HepG2 (cell line): ENCODE measurements around the gene SH3BP2. TPM values are rescaled to one million over a fixed set of nuclear protein-coding genes. Genes with fewer than 3 reads are reported as not detected.

Experiments used
- ATAC-seq: fragments of 200-7000 bp; cut with Tn5 transposase; 3 replicates; pipeline ENCODE4 v1.9.1; 2020; ENCODE audit warnings: mild to moderate bottlenecking, moderate library complexity
- BruUV-seq: library from RNA; stranded (reverse); fragments of 400-500 nt; replicated peaks from 2 replicates; lab custom pipeline; 2021; lab: Mats Ljungman, UMichigan
- CTCF ChIA-PET: fragments of 300-600 bp; formaldehyde crosslinking; extraction: SDS; loops from one replicate; lab custom pipeline; 2021; ENCODE audit warnings: low total read pairs, inconsistent platforms, low intra/inter-chr PET ratio; lab: Yijun Ruan, JAX
- POLR2A ChIA-PET: fragments of 350-600 bp; sonication (Branson Sonifier 250); formaldehyde crosslinking; loops from one replicate; lab custom pipeline; 2020; ENCODE audit warnings: antibody characterized with exemption, inconsistent platforms; lab: Yijun Ruan, JAX
- DNase-seq: peaks from one replicate; pipeline ENCODE4 v3.0.0-alpha.2; 2015; ENCODE audit warnings: low spot score
- FAIRE-seq: peaks from 3 replicates; lab custom pipeline; 2011; peaks lifted over from hg19 to GRCh38; lab: Jason Lieb, UNC
- H2AFZ ChIP-seq: one replicate; pipeline ENCODE4 v1.6.1; 2011; ENCODE audit warnings: low read length, inconsistent platforms
- H3K27ac ChIP-seq: fragments of 300-600 bp; 3 replicates; pipeline ENCODE4 v1.8.0; 2011; ENCODE audit warnings: mixed run types, mild to moderate bottlenecking, mixed read lengths, low read length, inconsistent platforms; ENCODE audit not compliant: insufficient read depth; ENCODE audit errors: extremely low read length
- H3K27me3 ChIP-seq, 2 experiments: fragments of 200-600 bp in 1 of 2; 2 replicates in 1 of 2; 3 replicates in 1 of 2; pipeline versions ENCODE4 v1.6.0 to v1.8.0; 2011; ENCODE audit warnings: low read length in 2 of 2, mild to moderate bottlenecking in 2 of 2, moderate library complexity in 2 of 2, inconsistent platforms in 1 of 2; ENCODE audit not compliant: insufficient read depth in 2 of 2, control insufficient read depth in 1 of 2
- H3K36me3 ChIP-seq, 2 experiments: fragments of 200-600 bp in 1 of 2; replicated peaks in 1 of 2; 2 replicates in 1 of 2; 3 replicates in 1 of 2; pipeline versions ENCODE4 v1.5.1 to v1.8.0; 2011; ENCODE audit warnings: low read length in 2 of 2, inconsistent platforms in 1 of 2; ENCODE audit not compliant: insufficient read depth in 2 of 2, control insufficient read depth in 1 of 2
- H3K4me1 ChIP-seq: 2 replicates; pipeline ENCODE4 v1.5.1; 2012; ENCODE audit warnings: low read length, inconsistent platforms; ENCODE audit not compliant: insufficient read depth
- H3K4me2 ChIP-seq: 2 replicates; pipeline ENCODE4 v1.6.0; 2011; ENCODE audit warnings: low read depth, low read length, inconsistent platforms
- H3K4me3 ChIP-seq, 3 experiments: fragments of 200-600 bp in 1 of 3; sonication (generic), shearing (Covaris generic) in 1 of 3; replicated peaks in 1 of 3; 2 replicates each; pipeline ENCODE4 v1.5.1; 2011 to 2016; ENCODE audit warnings: low read length in 3 of 3, inconsistent platforms in 2 of 3, low read depth in 2 of 3, mild to moderate bottlenecking in 2 of 3, control low read depth in 1 of 3, mixed read lengths in 1 of 3; ENCODE audit not compliant: insufficient read depth in 1 of 3
- H3K79me2 ChIP-seq: one replicate; pipeline ENCODE4 v1.6.1; 2011; ENCODE audit warnings: low read length, inconsistent platforms; ENCODE audit not compliant: insufficient read depth
- H3K9ac ChIP-seq: 2 replicates; pipeline ENCODE4 v1.6.0; 2011; ENCODE audit warnings: mild to moderate bottlenecking, low read depth, low read length, inconsistent platforms; ENCODE audit not compliant: insufficient read depth
- H3K9me3 ChIP-seq: 2 replicates; pipeline ENCODE4 v1.5.1; 2012; ENCODE audit warnings: mild to moderate bottlenecking, low read length
- H4K20me1 ChIP-seq: 2 replicates; pipeline ENCODE4 v1.6.0; 2011; ENCODE audit warnings: inconsistent platforms, mild to moderate bottlenecking, low read length, moderate library complexity; ENCODE audit not compliant: insufficient read depth
- AGO2 ChIP-seq: fragments of 200-400 bp; formaldehyde crosslinking; optimal IDR thresholded peaks from 2 replicates; pipeline ENCODE3; 2017; ENCODE audit warnings: mild to moderate bottlenecking, low read depth, low read length, moderate library complexity
- ARNT2 ChIP-seq: sonication (generic); formaldehyde crosslinking; IDR thresholded peaks from 2 replicates; pipeline ENCODE4 v1.8.0; 2022; ENCODE audit warnings: mild to moderate bottlenecking, low read depth, missing genetic modification reagents, moderate library complexity
- CTCF ChIP-seq: sonication (generic); formaldehyde crosslinking; IDR thresholded peaks from 2 replicates; pipeline ENCODE4 v1.5.0; 2020; ENCODE audit warnings: mild to moderate bottlenecking, missing genetic modification reagents, moderate library complexity
- GFI1 ChIP-seq: sonication (generic); formaldehyde crosslinking; IDR thresholded peaks from 2 replicates; pipeline ENCODE4 v1.5.0; 2020; ENCODE audit warnings: missing genetic modification reagents, mild to moderate bottlenecking, borderline replicate concordance
- HNRNPL ChIP-seq: fragments of 200-400 bp; formaldehyde crosslinking; IDR thresholded peaks from 2 replicates; pipeline ENCODE4 v1.6.1; 2017; ENCODE audit warnings: mild to moderate bottlenecking, low read depth, low read length
- LRRFIP1 ChIP-seq: sonication (generic); formaldehyde crosslinking; conservative IDR thresholded peaks from 2 replicates; pipeline ENCODE4 v1.4.0; 2020; ENCODE audit warnings: missing genetic modification reagents
- MLX ChIP-seq: IDR thresholded peaks from 2 replicates; pipeline ENCODE4 v1.6.1; 2016
- STAG1 ChIP-seq: sonication (generic); formaldehyde crosslinking; IDR thresholded peaks from 2 replicates; pipeline ENCODE4 v1.4.0; 2020; ENCODE audit warnings: missing genetic modification reagents
- TAF1 ChIP-seq: sonication (generic); formaldehyde crosslinking; IDR thresholded peaks from 2 replicates; pipeline ENCODE4 v1.4.0; 2020; ENCODE audit warnings: missing genetic modification reagents
- TOPORS ChIP-seq: sonication (generic); formaldehyde crosslinking; IDR thresholded peaks from 2 replicates; pipeline ENCODE4 v1.8.0; 2023; ENCODE audit warnings: mild to moderate bottlenecking, missing genetic modification reagents
- ZFAT ChIP-seq: sonication (generic); formaldehyde crosslinking; conservative IDR thresholded peaks from 2 replicates; pipeline ENCODE4 v1.8.1; 2023; ENCODE audit warnings: missing genetic modification reagents, inconsistent platforms
- ZFP91 ChIP-seq: sonication (generic); formaldehyde crosslinking; IDR thresholded peaks from 2 replicates; pipeline ENCODE4 v1.9.0; 2022; ENCODE audit warnings: missing genetic modification reagents, mild to moderate bottlenecking, borderline replicate concordance
- ZNF674 ChIP-seq: sonication (generic); formaldehyde crosslinking; IDR thresholded peaks from 2 replicates; pipeline ENCODE4 v1.5.0; 2020; ENCODE audit warnings: low read depth, mild to moderate bottlenecking, missing genetic modification reagents
- ZNF850 ChIP-seq: sonication (generic); formaldehyde crosslinking; conservative IDR thresholded peaks from 2 replicates; pipeline ENCODE4 v1.9.0; 2021; ENCODE audit warnings: mild to moderate bottlenecking, missing genetic modification reagents
- ZSCAN25 ChIP-seq: sonication (generic); formaldehyde crosslinking; IDR thresholded peaks from 2 replicates; pipeline ENCODE4 v1.8.0; 2022; ENCODE audit warnings: mild to moderate bottlenecking, missing genetic modification reagents
- WGBS: methylation state at CpG from one replicate; pipeline ENCODE4 v1.1.6; 2017; ENCODE audit warnings: low lambda C conversion rate; 5-methylcytosine and 5-hydroxymethylcytosine counted together
- in situ Hi-C: cut with HindIII; loops from 2 replicates; pipeline ENCODE4 v1.10.0; 2017; ENCODE audit warnings: low pct_unique_long_range_greater_than_20kb; ENCODE audit not compliant: extremely low pct_ligation_motif_present
- intact Hi-C: fragments of 100-400 bp; cut with micrococcal nuclease; formaldehyde crosslinking; loops from one replicate; pipeline ENCODE4 v1.10.0; 2022; ENCODE audit not compliant: unreplicated experiment
- polyA plus RNA-seq, 8 experiments: library from polyadenylated mRNA; depleted of rRNA in 3 of 8; stranded (reverse) in 7 of 8; unstranded in 1 of 8; fragments of >200 nt; fragmentation: Illumina TruSeq in 4 of 8; extraction: Trizol in 4 of 8; gene quantifications; 2 replicates each; pipeline versions ENCODE4 v1.2.1 to v1.2.3, GENCODE V29; 2011 to 2016; ENCODE audit warnings: low read depth in 4 of 8, missing spikeins in 1 of 8, mixed read lengths in 1 of 8; ENCODE audit not compliant: insufficient read depth in 1 of 8
- total RNA-seq, 5 experiments: library from RNA; depleted of rRNA; stranded (reverse); fragments of >200 nt; fragmentation: Illumina TruSeq; extraction: Trizol; gene quantifications; 2 replicates each; pipeline ENCODE4 v1.2.3, GENCODE V29; 2016; ENCODE audit warnings: low read depth in 1 of 5

The SH3BP2 gene
- total and polyA plus RNA-seq, 2 of the 13 experiments (the other 11 are each of a cell fraction or from before 2014, with no cell fraction given), result 16.9 to 34.5 TPM

- POLR2A ChIA-PET, result interaction anchor here (0.7 to 5.7 kb wide), 6 partner anchors 10 to 58 kb away, joined by 3 to 65 read pairs (median 12); partner anchors contain the start of gene TNIP2
- Histone ChIP-seq H3K4me3 (peak overlapping the region in 1 of 3 experiments; percentile 73; a peak in 1 of 6 replicates), H2AFZ (no peak overlapping the region), H3K9ac (no peak overlapping the region), H3K4me2 (peak overlapping the region; percentile 88), H3K27me3 (no peaks in the 10 kb centered on the region), H3K79me2 (peaks cover 15% of the 10 kb centered on the region), H3K27ac (no peak overlapping the region), H4K20me1 (no peaks in the 10 kb centered on the region), H3K4me1 (peaks cover 93% of the 10 kb centered on the region), H3K36me3 (no peaks in the 10 kb centered on the region), H3K9me3 (no peaks in the 10 kb centered on the region)
- BruUV-seq, result no TSS peak
- ATAC-seq (no peak), DNase-seq (no peak), FAIRE-seq (no peak)
- whole genome bisulfite sequencing, result 55% methylated on average over 11 of the region's 24 CpGs
- in situ Hi-C loops, result loop anchor here (5.0 kb wide), 1 partner anchor 33 kb away; the partner anchor contains the start of gene TNIP2
- intact Hi-C loops, result loop anchor here (2.0 to 5.0 kb wide), 3 partner anchors 29 to 57 kb away; partner anchors contain the start of gene ADD1
- CTCF ChIA-PET, result no interaction called here
- TF ChIP-seq STAG1 (peak; percentile 46), ZSCAN25 (CRISPR knock-in tag) (0 out of 2 replicates have a peak, but pooled peaks have one; percentile 41), ZNF674 (CRISPR knock-in tag) (no peak), LRRFIP1 (CRISPR knock-in tag) (no peak), ZNF850 (CRISPR knock-in tag) (no peak), ARNT2 (CRISPR knock-in tag) (0 out of 2 replicates have a peak, but pooled peaks have one; percentile 3), HNRNPL (peak; percentile 80; the same call in 1 of the 2 replicates), ZFP91 (CRISPR knock-in tag) (0 out of 2 replicates have a peak, but pooled peaks have one; percentile 25), MLX (CRISPR knock-in tag) (no peak), TAF1 (CRISPR knock-in tag) (no peak), TOPORS (CRISPR knock-in tag) (no peak), GFI1 (CRISPR knock-in tag) (no peak), CTCF (CRISPR knock-in tag) (peak; percentile 52), AGO2 (peak; percentile 36), ZFAT (CRISPR knock-in tag) (no peak)
These were observed 2.9 kb upstream of the SH3BP2 start for GRCh38 chr4:2789793-2790582.
